Measurements from ENCODE around the gene SCARB2. TPM values are rescaled to one million over a fixed set of nuclear protein-coding genes. Genes with fewer than 3 reads are reported as not detected.
A peak's percentile ranks its signal among the peaks of the same experiment; 100 is the strongest.

Gene SCARB2
- polyA plus RNA-seq, 4 donors, result 27.7 to 247 (median 47.9) TPM

- Histone ChIP-seq H3K36me3 (ENCODE audit: control insufficient read depth in 3 of 3, insufficient read depth in 2 of 3, low read depth in 1 of 3, low read length in 3 of 3) (peaks cover 0 to 3% (median 0%) of the 10 kb centered on the region in 3 donors), H3K9me3 (ENCODE audit: control insufficient read depth in 2 of 2, insufficient read depth in 1 of 2, low read depth in 1 of 2, low read length in 1 of 2) (no peaks in the 10 kb centered on the region), H3K4me3 (ENCODE audit: low read depth in 1 of 3, low read length in 3 of 3) (no peak overlapping the region), H3K4me1 (ENCODE audit: control insufficient read depth in 3 of 3, insufficient read depth in 2 of 3, low read depth in 1 of 3, low read length in 2 of 3) (peaks cover 0 to 2% (median 0%) of the 10 kb centered on the region in 3 donors), H3K27me3 (ENCODE audit: control insufficient read depth in 3 of 3, insufficient read depth in 3 of 3, low read length in 3 of 3) (no peaks in the 10 kb centered on the region), H3K27ac (ENCODE audit: low read depth in 1 of 3, low read length in 2 of 3) (no peak overlapping the region)
- FAIRE-seq (no peak), DNase-seq (no peak)
- WGBS, 3 donors, result 82 to 87% (median 85%) methylated on average over 2 of the region's 2 CpGs
Observed at GRCh38 chr4:76153356-76153755, 60.3 kb downstream of the SCARB2 start.

GRCh38 chr4:76148142-76148865, 65.3 kb downstream of the SCARB2 start, which contains the start of gene NUP54:
Gene NUP54, minus strand, starts transcription at chr4:76148397. Its CDS starts 23 bp downstream, at chr4:76148374.
- Histone ChIP-seq H3K9me3 (ENCODE audit: control insufficient read depth in 2 of 2, insufficient read depth in 1 of 2, low read depth in 1 of 2, low read length in 1 of 2) (no peaks in the 10 kb centered on the region), H3K4me1 (ENCODE audit: control insufficient read depth in 3 of 3, insufficient read depth in 2 of 3, low read depth in 1 of 3, low read length in 2 of 3) (peaks cover 0 to 2% (median 0%) of the 10 kb centered on the region in 3 donors), H3K36me3 (ENCODE audit: control insufficient read depth in 3 of 3, insufficient read depth in 2 of 3, low read depth in 1 of 3, low read length in 3 of 3) (peaks cover 0 to 4% (median 0%) of the 10 kb centered on the region in 3 donors), H3K27me3 (ENCODE audit: control insufficient read depth in 3 of 3, insufficient read depth in 3 of 3, low read length in 3 of 3) (no peaks in the 10 kb centered on the region), H3K4me3 (ENCODE audit: low read depth in 1 of 3, low read length in 3 of 3) (peak within 1 kb of the TSS; percentile 79 to 93 (median 91)), H3K27ac (ENCODE audit: low read depth in 1 of 3, low read length in 2 of 3) (peak within 1 kb of the TSS; percentile 75 to 96 (median 95))
- 0% methylated on average over 43 to 47 of the region's 47 CpGs for WGBS, 3 donors
- FAIRE-seq (no peak), DNase-seq (peak; percentile 96 to 98)

- H3K4me3 ChIP-seq (ENCODE audit: low read depth in 1 of 3, low read length in 3 of 3), result peak overlapping the region; percentile 79 to 93 (median 91)
- peaks cover 0 to 2% (median 0%) of the 10 kb centered on the region in 3 donors for H3K4me1 ChIP-seq (ENCODE audit: control insufficient read depth in 3 of 3, insufficient read depth in 2 of 3, low read depth in 1 of 3, low read length in 2 of 3)
- DNase-seq (peak in 1 of 2 donors; percentile 66), FAIRE-seq (no peak)
- 0 to 1% (median 1%) methylated on average over 29 to 31 of the region's 31 CpGs for WGBS, 3 donors
- peak overlapping the region; percentile 75 to 96 (median 95) for H3K27ac ChIP-seq (ENCODE audit: low read depth in 1 of 3, low read length in 2 of 3)
- H3K9me3 ChIP-seq (ENCODE audit: control insufficient read depth in 2 of 2, insufficient read depth in 1 of 2, low read depth in 1 of 2, low read length in 1 of 2), result no peaks in the 10 kb centered on the region
- H3K36me3 ChIP-seq (ENCODE audit: control insufficient read depth in 3 of 3, insufficient read depth in 2 of 3, low read depth in 1 of 3, low read length in 3 of 3), result peaks cover 0 to 4% (median 0%) of the 10 kb centered on the region in 3 donors
- H3K27me3 ChIP-seq (ENCODE audit: control insufficient read depth in 3 of 3, insufficient read depth in 3 of 3, low read length in 3 of 3), result no peaks in the 10 kb centered on the region
Observed at GRCh38 chr4:76147454-76148141, 66.0 kb downstream of the SCARB2 start.

GRCh38 chr4:76144546-76144945, 69.1 kb downstream of the SCARB2 start:
- DNase-seq, result no peak
- no peaks in the 10 kb centered on the region for H3K27me3 ChIP-seq (ENCODE audit: control insufficient read depth in 3 of 3, insufficient read depth in 3 of 3, low read length in 3 of 3)
- FAIRE-seq, result no peak
- no peak overlapping the region for H3K27ac ChIP-seq (ENCODE audit: low read depth in 1 of 3, low read length in 2 of 3)
- peaks cover 3 to 8% (median 4%) of the 10 kb centered on the region in 3 donors for H3K36me3 ChIP-seq (ENCODE audit: control insufficient read depth in 3 of 3, insufficient read depth in 2 of 3, low read depth in 1 of 3, low read length in 3 of 3)
- no peaks in the 10 kb centered on the region for H3K9me3 ChIP-seq (ENCODE audit: control insufficient read depth in 2 of 2, insufficient read depth in 1 of 2, low read depth in 1 of 2, low read length in 1 of 2)
- no peak overlapping the region for H3K4me3 ChIP-seq (ENCODE audit: low read depth in 1 of 3, low read length in 3 of 3)
- peaks cover 0 to 1% (median 0%) of the 10 kb centered on the region in 3 donors for H3K4me1 ChIP-seq (ENCODE audit: control insufficient read depth in 3 of 3, insufficient read depth in 2 of 3, low read depth in 1 of 3, low read length in 2 of 3)

DNA sequence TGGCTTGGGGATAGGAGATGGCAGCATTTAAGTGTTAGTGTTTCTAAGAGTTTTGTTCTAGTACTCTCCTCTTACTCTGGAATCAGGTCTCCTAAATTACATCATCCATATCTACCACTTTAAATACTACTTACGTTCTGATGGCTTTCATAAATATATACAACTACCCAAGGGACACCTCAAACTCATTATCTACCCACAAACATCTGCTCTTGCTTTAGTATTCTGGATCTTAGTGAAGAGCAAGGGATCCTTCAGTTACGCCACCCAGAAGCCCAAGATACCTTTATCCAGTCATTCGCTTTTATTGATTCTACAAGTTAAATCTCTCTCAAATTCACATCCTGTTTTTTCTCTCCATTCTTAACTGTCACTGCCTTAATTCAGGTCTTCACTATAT, 72.4 kb downstream of the SCARB2 start:
- Histone ChIP-seq H3K9me3 (ENCODE audit: control insufficient read depth in 2 of 2, insufficient read depth in 1 of 2, low read depth in 1 of 2, low read length in 1 of 2) (no peaks in the 10 kb centered on the region), H3K27ac (ENCODE audit: low read depth in 1 of 3, low read length in 2 of 3) (no peak overlapping the region), H3K4me3 (ENCODE audit: low read depth in 1 of 3, low read length in 3 of 3) (no peak overlapping the region), H3K27me3 (ENCODE audit: control insufficient read depth in 3 of 3, insufficient read depth in 3 of 3, low read length in 3 of 3) (no peaks in the 10 kb centered on the region), H3K4me1 (ENCODE audit: control insufficient read depth in 3 of 3, insufficient read depth in 2 of 3, low read depth in 1 of 3, low read length in 2 of 3) (no peaks in the 10 kb centered on the region), H3K36me3 (ENCODE audit: control insufficient read depth in 3 of 3, insufficient read depth in 2 of 3, low read depth in 1 of 3, low read length in 3 of 3) (peaks cover 4 to 11% (median 6%) of the 10 kb centered on the region in 3 donors)
- DNase-seq (no peak), FAIRE-seq (no peak)
- 94 to 98% (median 96%) methylated on average over 3 of the region's 3 CpGs for WGBS, 3 donors

- FAIRE-seq (no peak), DNase-seq (no peak)
- 89 to 92% (median 92%) methylated on average over 3 of the region's 3 CpGs for WGBS, 3 donors
- H3K27me3 ChIP-seq (ENCODE audit: control insufficient read depth in 3 of 3, insufficient read depth in 3 of 3, low read length in 3 of 3), result no peaks in the 10 kb centered on the region
- H3K4me3 ChIP-seq (ENCODE audit: low read depth in 1 of 3, low read length in 3 of 3), result no peak overlapping the region
- H3K9me3 ChIP-seq (ENCODE audit: control insufficient read depth in 2 of 2, insufficient read depth in 1 of 2, low read depth in 1 of 2, low read length in 1 of 2), result no peaks in the 10 kb centered on the region
- peaks cover 0 to 20% (median 8%) of the 10 kb centered on the region in 3 donors for H3K36me3 ChIP-seq (ENCODE audit: control insufficient read depth in 3 of 3, insufficient read depth in 2 of 3, low read depth in 1 of 3, low read length in 3 of 3)
- no peak overlapping the region for H3K27ac ChIP-seq (ENCODE audit: low read depth in 1 of 3, low read length in 2 of 3)
- H3K4me1 ChIP-seq (ENCODE audit: control insufficient read depth in 3 of 3, insufficient read depth in 2 of 3, low read depth in 1 of 3, low read length in 2 of 3), result no peaks in the 10 kb centered on the region
Observed at GRCh38 chr4:76127754-76128153, 85.9 kb downstream of the SCARB2 start.

DNA sequence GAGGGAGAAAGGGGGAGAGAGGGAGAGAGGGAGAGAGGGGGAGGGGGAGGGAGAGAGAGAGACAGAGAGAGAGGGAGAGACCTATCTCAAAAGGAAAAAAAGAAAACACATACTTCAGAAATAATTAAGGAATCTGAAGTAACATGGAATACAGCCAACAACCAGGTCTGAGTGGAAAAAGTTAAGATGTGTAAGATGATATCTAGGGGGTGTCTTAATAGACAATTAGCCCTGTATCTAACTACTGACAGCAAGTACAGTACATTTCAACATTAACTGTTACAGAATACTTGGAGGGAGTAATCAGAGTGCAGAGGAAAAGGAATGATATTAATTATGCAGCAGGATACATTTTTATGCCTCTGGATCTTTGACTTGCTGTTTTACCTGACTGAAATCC, 87.8 kb downstream of the SCARB2 start:
- H3K36me3 ChIP-seq (ENCODE audit: control insufficient read depth in 3 of 3, insufficient read depth in 2 of 3, low read depth in 1 of 3, low read length in 3 of 3), result peaks cover 0 to 22% (median 6%) of the 10 kb centered on the region in 3 donors
- no peaks in the 10 kb centered on the region for H3K9me3 ChIP-seq (ENCODE audit: control insufficient read depth in 2 of 2, insufficient read depth in 1 of 2, low read depth in 1 of 2, low read length in 1 of 2)
- no peaks in the 10 kb centered on the region for H3K4me1 ChIP-seq (ENCODE audit: control insufficient read depth in 3 of 3, insufficient read depth in 2 of 3, low read depth in 1 of 3, low read length in 2 of 3)
- H3K27ac ChIP-seq (ENCODE audit: low read depth in 1 of 3, low read length in 2 of 3), result no peak overlapping the region
- H3K27me3 ChIP-seq (ENCODE audit: control insufficient read depth in 3 of 3, insufficient read depth in 3 of 3, low read length in 3 of 3), result no peaks in the 10 kb centered on the region
- FAIRE-seq, result no peak
- DNase-seq, result no peak
- no peak overlapping the region for H3K4me3 ChIP-seq (ENCODE audit: low read depth in 1 of 3, low read length in 3 of 3)

DNA sequence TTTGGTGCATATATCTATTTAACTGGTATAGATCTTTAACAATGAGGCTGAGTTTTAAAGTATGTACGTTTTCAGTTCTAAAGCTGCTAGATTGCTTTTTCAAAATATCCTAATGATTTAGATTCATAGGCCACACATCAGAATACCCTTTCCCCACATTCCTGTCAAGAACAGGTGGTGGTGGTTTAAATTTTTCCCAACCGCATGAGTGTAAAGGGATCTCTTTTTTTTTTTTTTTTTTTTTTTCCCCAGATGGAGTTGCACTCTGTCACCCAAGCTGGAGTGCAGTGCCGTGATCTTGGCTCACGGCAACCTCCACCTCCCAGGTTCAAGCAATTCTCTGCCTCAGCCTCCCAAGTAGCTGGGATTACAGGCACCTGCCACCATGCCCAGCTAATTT, 93.4 kb downstream of the SCARB2 start:
- Histone ChIP-seq H3K4me1 (ENCODE audit: control insufficient read depth in 3 of 3, insufficient read depth in 2 of 3, low read depth in 1 of 3, low read length in 2 of 3) (no peaks in the 10 kb centered on the region), H3K36me3 (ENCODE audit: control insufficient read depth in 3 of 3, insufficient read depth in 2 of 3, low read depth in 1 of 3, low read length in 3 of 3) (peaks cover 4 to 28% (median 11%) of the 10 kb centered on the region in 3 donors), H3K27me3 (ENCODE audit: control insufficient read depth in 3 of 3, insufficient read depth in 3 of 3, low read length in 3 of 3) (no peaks in the 10 kb centered on the region), H3K4me3 (ENCODE audit: low read depth in 1 of 3, low read length in 3 of 3) (no peak overlapping the region), H3K9me3 (ENCODE audit: control insufficient read depth in 2 of 2, insufficient read depth in 1 of 2, low read depth in 1 of 2, low read length in 1 of 2) (no peaks in the 10 kb centered on the region), H3K27ac (ENCODE audit: low read depth in 1 of 3, low read length in 2 of 3) (no peak overlapping the region)
- 90 to 100% (median 95%) methylated on average over 4 of the region's 4 CpGs for WGBS, 3 donors
- FAIRE-seq (no peak), DNase-seq (no peak)

All from small intestine (tissue), 7 donors.